ENCODE data around the gene EYS. TPM values are rescaled to one million over a fixed set of nuclear protein-coding genes. Genes with fewer than 3 reads are reported as not detected.

Gene EYS
- total and polyA plus RNA-seq, 4 donors, result 0.08 to 0.63 (median 0.36) TPM

DNA sequence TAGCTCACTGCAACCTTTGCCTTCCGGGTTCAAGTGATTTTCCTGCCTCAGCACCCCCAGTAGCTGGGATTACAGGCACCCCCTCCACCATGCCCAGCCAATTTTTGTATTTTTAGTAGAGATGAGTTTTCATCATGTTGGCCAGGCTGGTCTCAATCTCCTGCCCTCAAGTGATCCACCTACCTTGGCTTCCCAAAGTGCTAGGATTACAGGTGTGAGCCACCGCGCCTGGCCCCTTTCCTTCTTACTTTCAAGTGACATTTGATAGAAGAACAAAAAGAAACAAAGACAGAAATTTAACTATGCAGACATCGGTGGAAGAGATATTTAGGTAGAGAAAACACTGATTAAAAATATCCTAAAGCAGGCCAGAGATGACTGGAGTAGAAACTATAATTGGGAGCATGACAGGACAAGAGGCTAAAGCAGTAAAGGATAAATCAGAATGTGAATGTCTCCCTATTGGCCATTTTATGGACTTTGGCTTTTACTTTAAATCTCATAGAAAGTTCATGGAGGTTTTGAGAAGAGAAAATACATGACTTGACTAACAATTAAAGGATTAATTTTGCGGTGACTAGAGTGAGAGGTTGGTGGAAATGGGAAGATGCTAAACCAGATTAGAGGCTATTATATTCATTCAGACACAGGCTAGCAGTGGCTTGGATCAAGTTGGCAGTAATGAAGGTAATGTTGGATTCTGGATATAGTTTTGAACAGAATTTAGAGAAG, 2.2 kb upstream of the EYS start:
- no peaks in the 10 kb centered on the region for H3K36me3 ChIP-seq (ENCODE audit: control insufficient read depth in 4 of 4, insufficient read depth in 3 of 4, low read depth in 1 of 4, low read length in 3 of 4)

DNA sequence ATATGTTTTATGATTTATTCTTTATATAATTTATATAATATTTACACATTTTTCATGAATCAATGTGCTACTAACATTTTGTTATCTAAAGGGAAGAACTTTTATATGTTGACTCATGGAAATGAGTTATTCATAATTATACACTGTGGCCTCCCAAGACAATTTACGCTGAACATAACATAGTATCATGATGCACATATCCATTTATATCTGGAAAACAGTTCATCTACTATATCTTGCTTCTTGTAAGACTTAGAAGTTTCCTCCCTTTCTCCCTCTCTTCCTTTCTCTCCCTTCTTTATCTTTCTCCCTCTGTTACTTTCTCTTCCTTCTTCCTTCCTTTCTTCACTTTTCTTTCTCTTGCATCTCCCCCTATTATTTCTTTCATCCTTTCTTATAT, 1.1 kb upstream of the EYS start:
- Histone ChIP-seq H3K36me3 (ENCODE audit: control insufficient read depth in 4 of 4, insufficient read depth in 3 of 4, low read depth in 1 of 4, low read length in 3 of 4) (no peaks in the 10 kb centered on the region), H3K9ac (ENCODE audit: low read depth in 1 of 2, low read length in 2 of 2) (no peak overlapping the region), H3K4me1 (ENCODE audit: control insufficient read depth in 4 of 4, insufficient read depth in 4 of 4, low read length in 3 of 4) (no peaks in the 10 kb centered on the region), H3K27ac (ENCODE audit: low read depth in 1 of 2, low read length in 2 of 2) (no peak overlapping the region), H3K4me3 (ENCODE audit: low read depth in 1 of 3, low read length in 3 of 3) (no peak overlapping the region), H3K27me3 (ENCODE audit: control insufficient read depth in 4 of 4, insufficient read depth in 4 of 4, low read length in 3 of 4) (no peaks in the 10 kb centered on the region), H3K9me3 (ENCODE audit: control insufficient read depth in 4 of 4, low read length in 3 of 4) (no peaks in the 10 kb centered on the region)
- TF ChIP-seq RXRA (IDR thresholded peaks at IDR 0.05), result no peak
- TF ChIP-seq CTCF (IDR thresholded peaks at IDR 0.05; ENCODE audit: low read depth, low read length, missing input control), result no peak
- no peak for DNase-seq (ENCODE audit: low spot score)
- 94% methylated on average over 1 of the region's 1 CpG for WGBS

More for the DNA sequence above, 2.2 kb upstream of the EYS start:
- 89% methylated on average over 5 of the region's 5 CpGs for WGBS
- Histone ChIP-seq H3K27me3 (ENCODE audit: control insufficient read depth in 4 of 4, insufficient read depth in 4 of 4, low read length in 3 of 4) (no peaks in the 10 kb centered on the region), H3K27ac (ENCODE audit: low read depth in 1 of 2, low read length in 2 of 2) (no peak overlapping the region), H3K4me1 (ENCODE audit: control insufficient read depth in 4 of 4, insufficient read depth in 4 of 4, low read length in 3 of 4) (no peaks in the 10 kb centered on the region), H3K9ac (ENCODE audit: low read depth in 1 of 2, low read length in 2 of 2) (no peak overlapping the region), H3K9me3 (ENCODE audit: control insufficient read depth in 4 of 4, low read length in 3 of 4) (no peaks in the 10 kb centered on the region), H3K4me3 (ENCODE audit: low read depth in 1 of 3, low read length in 3 of 3) (no peak overlapping the region)
- no peak for DNase-seq (ENCODE audit: low spot score)
- TF ChIP-seq, protein P1, sequence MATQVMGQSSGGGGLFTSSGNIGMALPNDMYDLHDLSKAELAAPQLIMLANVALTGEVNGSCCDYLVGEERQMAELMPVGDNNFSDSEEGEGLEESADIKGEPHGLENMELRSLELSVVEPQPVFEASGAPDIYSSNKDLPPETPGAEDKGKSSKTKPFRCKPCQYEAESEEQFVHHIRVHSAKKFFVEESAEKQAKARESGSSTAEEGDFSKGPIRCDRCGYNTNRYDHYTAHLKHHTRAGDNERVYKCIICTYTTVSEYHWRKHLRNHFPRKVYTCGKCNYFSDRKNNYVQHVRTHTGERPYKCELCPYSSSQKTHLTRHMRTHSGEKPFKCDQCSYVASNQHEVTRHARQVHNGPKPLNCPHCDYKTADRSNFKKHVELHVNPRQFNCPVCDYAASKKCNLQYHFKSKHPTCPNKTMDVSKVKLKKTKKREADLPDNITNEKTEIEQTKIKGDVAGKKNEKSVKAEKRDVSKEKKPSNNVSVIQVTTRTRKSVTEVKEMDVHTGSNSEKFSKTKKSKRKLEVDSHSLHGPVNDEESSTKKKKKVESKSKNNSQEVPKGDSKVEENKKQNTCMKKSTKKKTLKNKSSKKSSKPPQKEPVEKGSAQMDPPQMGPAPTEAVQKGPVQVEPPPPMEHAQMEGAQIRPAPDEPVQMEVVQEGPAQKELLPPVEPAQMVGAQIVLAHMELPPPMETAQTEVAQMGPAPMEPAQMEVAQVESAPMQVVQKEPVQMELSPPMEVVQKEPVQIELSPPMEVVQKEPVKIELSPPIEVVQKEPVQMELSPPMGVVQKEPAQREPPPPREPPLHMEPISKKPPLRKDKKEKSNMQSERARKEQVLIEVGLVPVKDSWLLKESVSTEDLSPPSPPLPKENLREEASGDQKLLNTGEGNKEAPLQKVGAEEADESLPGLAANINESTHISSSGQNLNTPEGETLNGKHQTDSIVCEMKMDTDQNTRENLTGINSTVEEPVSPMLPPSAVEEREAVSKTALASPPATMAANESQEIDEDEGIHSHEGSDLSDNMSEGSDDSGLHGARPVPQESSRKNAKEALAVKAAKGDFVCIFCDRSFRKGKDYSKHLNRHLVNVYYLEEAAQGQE (IDR thresholded peaks at IDR 0.05), result no peak
- no peak for TF ChIP-seq TAF1 (conservative IDR thresholded peaks at IDR 0.05)
- TF ChIP-seq SP1 (IDR thresholded peaks at IDR 0.05), result no peak

DNA sequence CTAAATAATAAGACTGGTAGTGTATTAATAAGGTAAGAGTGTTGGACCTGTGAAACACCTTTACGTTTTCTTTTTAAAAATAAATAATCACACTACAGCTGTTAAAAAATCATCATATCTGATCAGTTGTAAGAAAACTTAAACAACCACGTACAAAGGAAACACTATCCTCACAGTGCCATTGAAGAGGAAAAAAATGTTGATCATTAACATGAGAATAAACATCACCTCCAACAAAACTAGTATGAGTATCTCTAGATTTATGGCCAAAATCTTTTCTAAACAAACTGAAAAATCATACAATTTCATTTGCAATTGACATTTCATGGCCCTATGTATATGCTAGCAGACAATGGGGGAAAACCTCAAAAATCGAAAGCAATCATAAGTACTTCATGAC, 590 bp downstream of the EYS start:
- no peak overlapping the region for H3K4me3 ChIP-seq (ENCODE audit: low read depth in 1 of 3, low read length in 3 of 3)
- H3K36me3 ChIP-seq (ENCODE audit: control insufficient read depth in 4 of 4, insufficient read depth in 3 of 4, low read depth in 1 of 4, low read length in 3 of 4), result no peaks in the 10 kb centered on the region
- no peak for DNase-seq (ENCODE audit: low spot score)
- H3K4me1 ChIP-seq (ENCODE audit: control insufficient read depth in 4 of 4, insufficient read depth in 4 of 4, low read length in 3 of 4), result no peaks in the 10 kb centered on the region
- WGBS, result 41% methylated on average over 3 of the region's 3 CpGs
- no peaks in the 10 kb centered on the region for H3K9me3 ChIP-seq (ENCODE audit: control insufficient read depth in 4 of 4, low read length in 3 of 4)
- TF ChIP-seq, protein P2, sequence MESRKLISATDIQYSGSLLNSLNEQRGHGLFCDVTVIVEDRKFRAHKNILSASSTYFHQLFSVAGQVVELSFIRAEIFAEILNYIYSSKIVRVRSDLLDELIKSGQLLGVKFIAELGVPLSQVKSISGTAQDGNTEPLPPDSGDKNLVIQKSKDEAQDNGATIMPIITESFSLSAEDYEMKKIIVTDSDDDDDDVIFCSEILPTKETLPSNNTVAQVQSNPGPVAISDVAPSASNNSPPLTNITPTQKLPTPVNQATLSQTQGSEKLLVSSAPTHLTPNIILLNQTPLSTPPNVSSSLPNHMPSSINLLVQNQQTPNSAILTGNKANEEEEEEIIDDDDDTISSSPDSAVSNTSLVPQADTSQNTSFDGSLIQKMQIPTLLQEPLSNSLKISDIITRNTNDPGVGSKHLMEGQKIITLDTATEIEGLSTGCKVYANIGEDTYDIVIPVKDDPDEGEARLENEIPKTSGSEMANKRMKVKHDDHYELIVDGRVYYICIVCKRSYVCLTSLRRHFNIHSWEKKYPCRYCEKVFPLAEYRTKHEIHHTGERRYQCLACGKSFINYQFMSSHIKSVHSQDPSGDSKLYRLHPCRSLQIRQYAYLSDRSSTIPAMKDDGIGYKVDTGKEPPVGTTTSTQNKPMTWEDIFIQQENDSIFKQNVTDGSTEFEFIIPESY (IDR thresholded peaks at IDR 0.05), result no peak
- TF ChIP-seq YY1 (IDR thresholded peaks at IDR 0.05) (no peak), FOXA2 (IDR thresholded peaks at IDR 0.05) (no peak), HNF4A (conservative IDR thresholded peaks at IDR 0.05) (no peak), TAF1 (conservative IDR thresholded peaks at IDR 0.05) (no peak), JUND (IDR thresholded peaks at IDR 0.05) (no peak), GABPA (IDR thresholded peaks at IDR 0.05 in 1 of 2, conservative IDR thresholded peaks at IDR 0.05 in 1 of 2) (no peak), RAD21 (IDR thresholded peaks at IDR 0.05) (no peak), NR2F2 (IDR thresholded peaks at IDR 0.05) (no peak)
- no peak overlapping the region for H3K27ac ChIP-seq (ENCODE audit: low read depth in 1 of 2, low read length in 2 of 2)
- no peak overlapping the region for H3K9ac ChIP-seq (ENCODE audit: low read depth in 1 of 2, low read length in 2 of 2)
- no peaks in the 10 kb centered on the region for H3K27me3 ChIP-seq (ENCODE audit: control insufficient read depth in 4 of 4, insufficient read depth in 4 of 4, low read length in 3 of 4)
